HG03139 (cell line): Measurements from ENCODE around the gene HLCS.

Source experiments
- ATAC-seq: cut with Tn5 transposase; IDR thresholded peaks from one replicate; pipeline ENCODE4 v1.9.1; 2021; ENCODE audit not compliant: unreplicated experiment

The HLCS gene

GRCh38 chr21:36985751-36986594 is 19.5 kb upstream of the HLCS start:
- ATAC-seq, result no peak

- ATAC-seq, result no peak
These were observed 15.7 kb upstream of the HLCS start for GRCh38 chr21:36981977-36982700.

GRCh38 chr21:36981049-36981391 is 14.6 kb upstream of the HLCS start:
- no peak for ATAC-seq

- no peak for ATAC-seq
These were observed 14.0 kb upstream of the HLCS start for GRCh38 chr21:36980280-36981048.

GRCh38 chr21:36976882-36977651 is 10.6 kb upstream of the HLCS start:
- peak; percentile 81 for ATAC-seq

GRCh38 chr21:36976228-36976861 is 9.9 kb upstream of the HLCS start:
- ATAC-seq, result no peak

GRCh38 chr21:36974851-36975192 is 8.4 kb upstream of the HLCS start:
- ATAC-seq, result no peak

GRCh38 chr21:36973986-36974850 is 7.7 kb upstream of the HLCS start:
- ATAC-seq, result no peak

- ATAC-seq, result no peak
These were observed 2.5 kb upstream of the HLCS start for GRCh38 chr21:36968976-36969375.

- no peak for ATAC-seq
These were observed 1.9 kb upstream of the HLCS start for GRCh38 chr21:36968414-36968813.

- peak; percentile 10 for ATAC-seq
These were observed 626 bp upstream of the HLCS start for GRCh38 chr21:36966821-36967768.

GRCh38 chr21:36965720-36966065 is 776 bp downstream of the HLCS start:
- peak; percentile 9 for ATAC-seq

GRCh38 chr21:36964827-36965719 is 1.4 kb downstream of the HLCS start:
- no peak for ATAC-seq

- ATAC-seq, result no peak
These were observed 2.1 kb downstream of the HLCS start for GRCh38 chr21:36964398-36964797.

GRCh38 chr21:36962098-36962780 is 4.2 kb downstream of the HLCS start:
- ATAC-seq, result no peak

GRCh38 chr21:36960676-36961284 is 5.7 kb downstream of the HLCS start:
- no peak for ATAC-seq
